ENCODE results near the gene ADIPOR2.
"Not testable (repeated sequence)": the region's sequence is repeated elsewhere in the genome, so short reads cannot be mapped to it uniquely, and the experiment has no call there.

ADIPOR2 gene

GRCh38 chr12:1731688-1732078 is 40.8 kb downstream of the ADIPOR2 start:
- DNase-seq (ENCODE audit: low read depth in 2 of 3, low spot score in 1 of 3), result not testable (repeated sequence)

- DNase-seq (ENCODE audit: low read depth in 2 of 3, low spot score in 1 of 3), result no peak
These were observed 42.0 kb downstream of the ADIPOR2 start for GRCh38 chr12:1732914-1733313.

DNA sequence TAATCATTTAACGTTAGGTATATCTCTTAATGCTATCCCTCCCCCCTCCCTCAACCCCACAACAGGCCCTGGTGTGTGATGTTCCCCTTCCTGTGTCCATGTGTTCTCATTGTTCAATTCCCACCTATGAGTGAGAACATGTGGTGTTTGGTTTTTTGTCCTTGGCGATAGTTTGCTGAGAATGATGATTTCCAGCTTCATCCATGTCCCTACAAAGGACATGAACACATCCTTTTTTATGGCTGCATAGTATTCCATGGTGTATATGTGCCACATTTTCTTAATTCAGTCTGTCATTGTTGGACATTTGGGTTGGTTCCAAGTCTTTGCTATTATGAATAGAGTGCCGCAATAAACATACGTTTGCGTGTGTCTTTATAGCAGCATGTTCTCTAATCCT is 42.8 kb downstream of the ADIPOR2 start:
- not testable (repeated sequence) for DNase-seq (ENCODE audit: low read depth in 2 of 3, low spot score in 1 of 3)

DNA sequence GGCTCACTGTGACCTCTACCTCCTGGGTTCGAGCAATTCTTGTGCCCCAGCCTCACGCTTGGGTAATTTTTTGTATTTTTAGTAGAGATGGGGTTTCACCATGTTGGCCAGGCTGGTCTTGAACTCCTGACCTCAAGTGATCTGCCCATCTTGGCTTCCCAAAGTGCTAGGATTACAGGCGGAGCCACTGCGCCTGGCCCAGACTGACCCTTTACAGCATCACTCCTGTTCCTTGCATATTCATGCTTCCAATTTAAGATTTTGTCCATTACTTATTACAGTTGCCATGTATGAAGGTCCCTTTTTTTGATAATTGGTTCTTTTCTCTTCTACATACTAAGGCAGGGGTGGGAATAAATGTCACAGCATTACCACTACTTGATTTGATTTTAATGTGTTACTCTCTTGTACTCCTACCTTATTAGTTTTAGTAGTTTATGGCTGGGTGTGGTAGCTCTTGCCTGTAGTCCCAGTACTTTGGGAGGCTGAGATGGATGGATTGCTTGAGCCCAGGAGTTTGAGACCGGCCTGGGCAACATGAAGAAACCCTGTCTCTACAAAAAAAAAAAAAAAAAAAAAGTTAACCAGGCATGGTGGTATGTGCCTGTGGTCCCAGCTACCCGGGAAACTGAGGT is 46.9 kb downstream of the ADIPOR2 start:
- DNase-seq (ENCODE audit: low read depth in 2 of 3, low spot score in 1 of 3), result no peak

GRCh38 chr12:1738446-1738845 is 47.6 kb downstream of the ADIPOR2 start:
- DNase-seq (ENCODE audit: low read depth in 2 of 3, low spot score in 1 of 3), result no peak

- DNase-seq (ENCODE audit: low read depth in 2 of 3, low spot score in 1 of 3), result no peak
These were observed 48.5 kb downstream of the ADIPOR2 start for GRCh38 chr12:1739368-1739767.

DNA sequence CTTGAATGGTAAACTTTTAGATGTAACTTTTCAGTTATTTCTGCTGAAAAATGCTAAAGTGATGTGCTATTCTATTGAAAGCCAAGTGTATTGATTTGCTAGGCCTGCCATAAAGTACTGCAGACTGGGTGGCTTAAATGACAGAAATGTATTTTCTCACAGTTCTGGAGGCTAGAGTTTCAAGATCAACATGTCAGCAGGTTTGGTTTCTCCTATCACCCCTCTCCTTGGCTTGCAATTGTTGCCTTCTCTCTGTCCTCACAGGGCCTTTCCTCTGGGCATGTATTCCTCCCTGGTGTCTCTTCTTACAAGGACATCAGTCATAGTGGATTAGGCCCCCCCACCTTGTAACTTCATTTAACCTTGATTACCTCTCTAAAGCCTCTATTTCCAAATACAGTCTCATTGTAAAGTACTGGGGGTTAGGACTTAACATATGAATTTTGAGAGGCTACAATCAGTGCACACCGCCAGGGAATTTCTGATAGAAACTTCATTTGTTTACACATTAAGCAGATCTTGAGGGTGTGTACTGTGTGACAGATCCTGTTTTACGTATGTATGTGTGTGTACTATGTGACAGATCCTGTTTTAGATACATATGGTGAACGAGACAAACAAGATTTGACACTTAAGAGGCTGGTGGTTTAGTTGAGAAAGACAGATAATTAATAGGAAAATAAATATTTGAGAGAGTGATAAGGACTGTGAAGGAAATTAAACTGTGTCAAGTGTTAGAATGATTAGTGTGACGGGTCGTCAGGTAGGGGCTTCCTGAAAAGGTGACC is 49.5 kb downstream of the ADIPOR2 start:
- no peak for DNase-seq (ENCODE audit: low read depth in 2 of 3, low spot score in 1 of 3)

DNA sequence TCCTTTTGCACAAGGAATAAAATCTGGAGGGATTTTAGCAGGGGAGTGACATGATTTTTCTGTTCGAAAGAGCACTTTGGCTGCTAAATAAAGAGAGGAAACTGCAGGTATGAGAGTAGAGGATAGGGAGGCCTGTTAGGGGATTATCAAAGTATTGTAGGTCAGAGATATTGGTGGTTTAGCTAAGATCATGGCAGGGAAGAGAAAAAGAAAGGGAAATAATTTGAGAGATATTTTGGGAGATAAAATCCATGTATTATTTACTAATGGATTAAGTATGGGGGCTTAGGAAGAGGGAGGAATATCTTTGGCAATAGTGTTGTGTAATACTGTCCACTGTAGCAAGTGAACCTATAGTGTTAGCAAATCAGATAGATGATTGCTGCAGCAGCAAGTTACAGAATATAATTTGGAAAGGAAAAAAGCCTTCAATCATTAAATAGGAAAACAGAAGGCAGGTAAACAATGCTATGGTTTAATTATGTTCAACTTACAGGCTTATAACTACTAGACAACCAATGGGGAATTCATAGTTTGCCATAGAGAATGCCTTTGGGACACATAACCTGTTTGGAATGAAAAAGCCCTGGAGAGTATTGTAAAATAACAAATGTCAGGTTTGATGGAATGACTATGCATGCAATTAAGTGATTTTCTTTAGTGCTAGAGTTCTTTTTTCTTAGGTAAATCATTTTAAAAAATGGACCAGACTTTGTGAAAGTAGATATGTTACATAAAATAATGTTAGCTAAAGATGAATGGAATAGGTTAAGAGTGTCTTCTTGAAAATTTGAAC is 50.5 kb downstream of the ADIPOR2 start:
- DNase-seq (ENCODE audit: low read depth in 2 of 3, low spot score in 1 of 3), result no peak

GRCh38 chr12:1744932-1745331 is 54.1 kb downstream of the ADIPOR2 start:
- DNase-seq (ENCODE audit: low read depth in 2 of 3, low spot score in 1 of 3), result no peak

DNA sequence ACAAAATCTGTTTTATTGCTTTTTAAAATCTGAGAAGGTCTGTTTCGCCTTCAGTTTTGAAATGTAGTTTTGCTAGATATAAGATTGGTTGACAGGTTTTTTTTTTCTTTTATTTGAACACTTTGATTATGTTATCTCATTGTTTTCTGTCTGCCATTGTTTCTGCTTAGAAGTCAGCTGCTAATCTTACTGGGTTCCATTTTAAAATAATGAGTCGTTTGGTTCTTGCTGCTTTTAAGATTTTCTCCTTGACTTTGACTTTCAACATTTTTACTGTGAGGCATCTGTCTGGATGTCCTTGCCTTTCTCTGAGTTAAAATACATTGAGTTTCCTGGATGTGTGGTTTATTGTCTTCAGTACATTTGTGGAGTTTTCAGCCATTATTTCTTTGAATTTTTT is 56.7 kb downstream of the ADIPOR2 start:
- no peak for DNase-seq (ENCODE audit: low read depth in 2 of 3, low spot score in 1 of 3)

GRCh38 chr12:1749019-1749418 is 58.1 kb downstream of the ADIPOR2 start:
- DNase-seq (ENCODE audit: low read depth in 2 of 3, low spot score in 1 of 3), result no peak

DNA sequence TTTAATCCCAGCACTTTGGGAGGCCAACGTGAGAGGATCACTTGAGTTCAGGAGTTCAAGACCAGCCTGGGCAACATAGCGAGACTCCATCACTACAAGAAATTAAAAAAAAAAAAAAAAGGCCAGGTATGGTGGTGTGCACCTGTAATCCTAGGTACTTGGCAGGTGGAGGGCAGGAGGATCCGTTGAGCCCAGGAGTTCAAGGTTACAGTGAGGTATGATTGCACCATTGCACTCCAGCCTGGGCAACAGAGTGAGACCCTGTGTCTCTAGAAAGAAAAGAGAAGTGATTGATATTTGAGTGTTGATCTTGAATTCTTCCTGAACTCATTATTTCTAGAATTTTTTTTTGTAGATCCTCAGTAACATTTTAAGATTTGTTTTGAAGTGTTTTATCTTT is 59.4 kb downstream of the ADIPOR2 start:
- no peak for DNase-seq (ENCODE audit: low read depth in 2 of 3, low spot score in 1 of 3)

DNA sequence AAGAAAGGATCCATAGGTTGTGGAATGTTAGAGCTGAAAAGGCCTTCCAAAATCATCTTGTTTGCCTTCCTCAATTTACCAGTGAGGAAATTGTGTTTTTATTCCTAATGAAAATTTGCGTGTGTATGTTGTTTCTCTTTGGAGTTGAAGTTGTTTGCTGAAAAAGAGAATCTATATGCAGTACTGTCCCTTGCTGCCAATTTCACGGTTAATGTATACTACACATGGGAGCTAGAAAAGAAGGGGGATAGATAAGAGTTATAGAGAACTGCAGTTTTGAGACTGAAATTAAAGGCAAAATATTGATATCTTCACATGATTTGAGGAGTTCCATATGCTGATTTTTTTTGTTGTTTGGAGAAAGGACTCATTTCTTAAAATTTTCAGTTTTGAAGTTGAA is 67.5 kb downstream of the ADIPOR2 start:
- no peak for DNase-seq (ENCODE audit: low read depth in 2 of 3, low spot score in 1 of 3)

DNA sequence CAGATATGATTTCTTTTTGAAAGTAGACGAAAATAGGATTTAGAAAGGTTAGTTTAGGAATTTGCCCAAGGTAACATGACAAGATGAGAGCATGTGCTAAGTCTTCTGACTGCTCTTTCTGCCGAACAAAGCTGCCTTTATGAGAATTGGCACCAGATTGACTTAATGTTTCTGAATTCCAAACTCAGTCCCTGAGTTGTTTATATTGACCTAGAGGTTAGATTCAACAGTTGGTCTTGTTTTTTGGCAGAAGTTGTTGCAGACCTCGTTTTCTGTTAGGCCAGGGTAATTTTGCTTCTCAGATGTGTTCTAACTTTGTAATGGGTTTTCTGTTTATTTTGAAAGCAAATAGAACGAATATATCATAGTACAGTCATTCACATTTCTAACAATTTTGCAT is 68.0 kb downstream of the ADIPOR2 start:
- no peak for DNase-seq (ENCODE audit: low read depth in 2 of 3, low spot score in 1 of 3)

GRCh38 chr12:1760566-1761382 is 69.9 kb downstream of the ADIPOR2 start:
- DNase-seq (ENCODE audit: low read depth in 2 of 3, low spot score in 1 of 3), result no peak

- DNase-seq (ENCODE audit: low read depth in 2 of 3, low spot score in 1 of 3), result no peak
These were observed 71.0 kb downstream of the ADIPOR2 start for GRCh38 chr12:1761857-1762256.

DNA sequence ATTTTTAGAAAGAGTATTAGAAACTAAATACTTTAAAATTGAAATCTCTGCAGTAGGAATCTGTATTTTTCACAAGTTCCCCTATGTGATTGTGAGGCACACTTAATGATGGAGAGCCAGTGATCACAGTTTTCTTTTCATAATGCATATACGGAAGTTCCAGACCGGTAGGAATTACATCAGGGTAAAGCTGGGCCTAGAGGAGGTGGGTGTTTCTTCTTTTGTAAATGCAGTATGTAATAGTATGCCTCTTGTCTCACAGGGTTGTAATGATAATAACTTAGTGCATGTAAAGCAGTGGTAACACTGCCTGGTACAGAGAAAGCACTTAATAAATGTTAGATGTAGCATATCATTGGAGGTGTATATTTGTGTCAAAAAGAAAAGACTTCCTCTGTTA is 72.3 kb downstream of the ADIPOR2 start:
- no peak for DNase-seq (ENCODE audit: low read depth in 2 of 3, low spot score in 1 of 3)

DNA sequence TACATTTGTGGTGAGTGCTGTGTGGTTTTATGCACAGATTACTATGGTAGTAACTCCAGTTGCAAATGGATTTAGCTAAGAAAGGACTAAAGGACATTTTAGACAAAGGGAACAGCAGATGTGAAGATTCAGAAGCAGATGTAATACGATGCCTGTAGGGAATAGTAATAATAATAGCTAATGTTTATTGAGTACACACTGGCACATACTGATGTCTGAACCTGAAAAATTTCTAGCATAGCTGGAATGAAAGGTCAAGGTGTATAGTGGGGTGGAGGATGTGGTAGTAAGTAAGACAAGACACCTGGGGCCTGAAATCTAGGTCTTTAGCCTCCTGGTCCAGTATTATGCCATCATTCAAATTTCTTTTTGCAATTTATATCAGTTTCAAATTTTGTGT is 75.2 kb downstream of the ADIPOR2 start:
- DNase-seq (ENCODE audit: low read depth in 2 of 3, low spot score in 1 of 3), result no peak

DNA sequence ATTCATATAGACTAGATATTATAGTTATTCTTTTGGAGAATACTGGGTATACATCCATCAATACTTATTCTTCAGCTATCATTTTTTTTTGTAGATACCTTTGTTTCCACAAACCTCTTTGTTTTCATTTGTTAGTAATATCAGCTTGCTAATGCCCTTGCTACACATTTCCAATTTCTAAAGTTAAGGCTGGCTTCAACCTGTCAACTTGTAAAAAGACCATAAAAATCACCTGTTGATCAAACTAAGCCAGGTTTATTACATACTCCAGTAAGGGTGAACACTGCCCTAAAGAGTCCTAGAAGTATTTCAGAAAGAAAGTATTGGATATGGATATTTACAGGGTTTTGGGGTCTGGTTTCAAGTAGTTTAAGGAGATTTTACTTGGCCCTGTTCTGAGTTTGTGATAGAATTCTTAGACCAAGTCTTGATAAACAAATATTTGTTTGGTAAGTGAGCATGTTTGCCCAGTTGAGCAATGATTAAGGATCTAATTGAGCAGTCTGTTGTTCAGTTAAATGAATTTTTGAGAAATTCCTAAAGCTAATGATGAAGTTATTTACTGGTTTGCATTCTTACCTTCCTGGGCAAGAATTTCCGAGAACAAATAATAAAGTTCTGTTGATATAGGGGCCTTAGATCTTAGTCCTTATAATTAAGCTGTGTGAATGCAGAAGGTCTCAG is 76.7 kb downstream of the ADIPOR2 start:
- no peak for DNase-seq (ENCODE audit: low read depth in 2 of 3, low spot score in 1 of 3)

DNA sequence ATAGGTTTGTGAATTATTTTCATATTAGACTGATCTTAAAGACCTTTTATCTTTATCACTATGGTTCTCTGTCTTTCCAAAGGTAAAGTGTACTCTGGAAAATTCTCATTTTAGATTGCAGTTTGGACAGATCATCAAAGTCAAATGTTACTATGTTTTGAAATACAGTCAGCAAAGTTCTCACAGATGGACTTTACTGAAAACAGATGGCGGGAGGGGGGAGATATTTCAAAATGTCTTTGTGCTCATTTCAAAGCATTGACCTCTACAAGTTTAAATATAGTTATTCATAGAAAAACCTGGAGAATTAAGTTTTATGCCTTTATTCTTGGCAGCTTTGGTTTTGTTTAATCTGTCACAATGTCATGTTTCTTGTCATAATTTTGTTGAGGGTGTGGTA is 77.7 kb downstream of the ADIPOR2 start:
- no peak for DNase-seq (ENCODE audit: low read depth in 2 of 3, low spot score in 1 of 3)

Measured in stimulated activated CD4-positive, alpha-beta T cell treated with anti-CD3 and anti-CD28 coated beads, Interleukin-12 subunit alpha, Interleukin-12 subunit beta, amount 100 ng/mL, for 48 hours (primary cell).